HG03575 (cell line): Measurements from ENCODE around the gene UBE2N.
"Not testable (repeated sequence)": the region's sequence is repeated elsewhere in the genome, so short reads cannot be mapped to it uniquely, and the experiment has no call there.

Source experiments
- ATAC-seq: cut with Tn5 transposase; IDR thresholded peaks from one replicate; pipeline ENCODE4 v1.9.1; 2021; ENCODE audit not compliant: unreplicated experiment, insufficient number of reproducible peaks, low FRiP score; ENCODE audit errors: extremely low read depth

UBE2N gene

DNA sequence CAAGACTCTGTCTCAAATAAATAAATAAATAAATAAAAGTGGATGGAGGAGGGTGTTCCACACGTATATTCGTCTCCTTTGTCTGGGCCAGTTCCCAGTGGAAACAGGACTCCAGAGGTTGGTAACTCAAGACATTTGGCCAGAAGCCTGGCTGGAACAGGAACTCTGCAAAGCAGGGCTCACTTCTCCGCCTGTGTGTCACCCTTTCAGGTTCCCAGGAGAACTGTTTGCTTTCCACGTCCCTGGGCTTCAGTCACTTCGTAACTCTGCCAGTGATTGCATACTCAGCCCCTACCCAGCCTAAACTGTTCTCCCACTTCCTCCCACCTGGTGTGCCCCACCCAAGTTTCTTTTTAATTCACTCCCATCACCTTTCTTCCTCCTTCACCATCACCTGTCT, 7.0 kb upstream of the UBE2N start:
- ATAC-seq: no peak

DNA sequence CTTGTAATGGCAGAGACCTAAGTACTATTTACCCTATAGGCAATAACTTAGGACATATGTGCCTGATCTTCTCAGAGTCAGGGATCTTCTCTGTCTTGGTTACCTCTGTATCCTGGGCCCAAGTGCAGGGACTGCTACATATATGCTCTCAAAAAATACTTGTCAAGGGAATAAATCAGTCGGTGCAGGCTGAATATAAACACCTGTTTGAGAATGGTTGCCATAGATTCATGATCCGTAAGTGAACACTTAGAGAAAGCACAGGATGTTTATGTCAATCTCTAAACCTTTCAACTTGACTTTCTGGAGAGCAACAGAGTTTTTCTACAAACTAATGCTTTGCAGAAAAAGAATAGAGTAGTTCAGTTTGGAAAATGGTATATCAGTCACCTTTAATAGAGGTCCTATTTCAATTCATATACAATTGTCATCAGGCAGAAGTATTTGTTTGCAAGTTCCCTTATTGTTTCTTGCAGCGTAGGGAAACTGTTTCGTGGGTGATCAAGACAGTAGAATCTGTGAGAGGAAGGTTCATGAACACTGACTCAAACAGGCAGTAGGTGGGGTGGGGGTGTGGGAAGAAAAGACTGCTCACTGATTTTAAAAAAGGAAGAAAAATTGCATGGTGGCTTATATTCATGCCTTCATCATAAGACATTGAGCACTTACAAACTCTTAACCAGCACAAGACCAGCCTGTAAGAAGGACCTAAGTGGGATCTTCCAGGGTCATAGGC, 6.0 kb upstream of the UBE2N start:
- no peak for ATAC-seq

DNA sequence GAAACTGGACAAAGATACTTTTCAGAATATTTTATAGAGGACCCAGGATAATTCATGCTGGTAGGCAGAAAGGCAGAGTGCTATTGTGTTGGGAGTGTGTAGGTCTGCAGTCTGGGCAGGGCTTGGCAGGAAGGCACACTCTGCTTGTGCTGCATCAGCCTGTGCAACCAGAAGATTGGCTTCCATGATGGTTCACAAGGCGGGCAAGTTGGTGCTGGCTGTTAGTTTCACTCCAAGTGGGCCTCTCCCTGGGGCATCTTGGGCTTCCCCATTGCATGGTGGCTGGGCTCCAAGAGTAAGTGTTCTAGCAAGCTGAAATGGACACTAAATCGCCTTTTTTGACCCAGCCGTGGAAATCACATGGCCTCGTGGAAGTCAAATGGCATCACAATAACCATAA, 1.8 kb upstream of the UBE2N start:
- no peak for ATAC-seq

DNA sequence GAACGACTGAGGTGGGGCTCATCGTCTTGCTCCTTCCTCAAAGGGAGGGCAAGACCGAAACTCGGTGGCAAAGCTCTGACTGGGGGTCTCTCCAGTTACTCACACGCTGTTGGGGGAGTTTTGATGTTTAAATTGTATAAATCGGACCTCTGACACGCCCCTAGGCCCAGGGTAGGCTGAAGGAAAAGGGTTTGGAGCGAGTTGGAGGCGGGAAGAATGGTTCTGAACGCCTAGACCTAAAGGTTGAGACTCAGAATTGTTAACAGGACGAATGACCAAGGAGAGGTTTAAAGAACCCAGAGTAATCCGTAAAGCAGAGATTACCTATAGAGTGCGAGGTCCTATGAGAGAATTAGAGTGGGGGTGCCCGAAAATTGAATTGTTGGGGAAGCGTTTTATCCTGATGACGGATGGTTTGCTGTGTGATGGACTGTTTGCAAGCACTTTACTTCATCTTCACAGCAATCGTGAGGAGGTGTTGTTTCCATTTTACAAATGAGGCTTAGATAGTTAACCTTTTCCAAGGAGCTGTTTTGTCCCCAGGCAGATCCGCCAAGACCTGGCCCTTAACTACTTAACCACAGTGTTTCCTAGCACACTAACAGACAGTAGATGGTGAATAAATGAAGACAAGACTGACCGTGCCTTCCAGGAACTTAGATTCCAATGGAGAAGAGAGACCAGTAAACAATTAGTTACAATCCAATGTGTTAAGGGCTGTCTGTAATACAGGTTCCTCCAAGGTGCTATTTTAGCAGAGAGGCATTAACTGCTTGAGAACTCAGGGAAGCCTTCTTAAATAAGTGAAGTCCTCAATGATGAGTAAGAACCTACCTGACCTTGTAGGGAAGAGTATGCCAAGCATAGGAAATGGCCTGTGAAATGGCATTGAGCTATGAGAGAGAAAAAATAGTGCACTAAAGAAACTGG, 929 bp upstream of the UBE2N start:
- ATAC-seq: no peak

DNA sequence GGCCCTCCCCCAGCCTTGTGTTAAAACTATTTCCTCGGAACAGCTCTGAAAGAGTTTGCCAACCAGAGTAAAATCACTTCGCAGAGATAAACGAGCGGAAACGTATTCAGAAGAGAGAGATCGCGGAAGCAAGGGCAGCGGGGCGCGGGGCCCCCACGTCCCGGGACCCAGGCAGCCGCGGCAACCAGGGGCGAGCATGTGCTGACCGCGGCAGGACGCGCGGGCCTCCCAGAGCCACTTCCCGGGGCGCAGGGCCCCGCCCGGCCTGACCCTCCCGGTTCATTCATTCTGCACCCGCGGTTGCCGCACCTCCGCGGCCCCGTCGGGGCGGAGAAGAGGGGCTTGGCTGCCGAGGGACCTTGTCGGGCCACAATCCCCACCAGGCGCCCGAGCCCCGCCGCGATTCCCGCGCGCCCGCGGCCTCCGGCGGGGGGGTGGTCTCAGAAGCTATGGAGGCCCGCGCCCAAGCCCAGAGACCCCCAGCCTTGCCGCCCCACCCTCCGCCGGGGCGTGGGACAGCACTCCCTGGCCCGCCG, 598 bp downstream of the UBE2N start:
- ATAC-seq: no peak

DNA sequence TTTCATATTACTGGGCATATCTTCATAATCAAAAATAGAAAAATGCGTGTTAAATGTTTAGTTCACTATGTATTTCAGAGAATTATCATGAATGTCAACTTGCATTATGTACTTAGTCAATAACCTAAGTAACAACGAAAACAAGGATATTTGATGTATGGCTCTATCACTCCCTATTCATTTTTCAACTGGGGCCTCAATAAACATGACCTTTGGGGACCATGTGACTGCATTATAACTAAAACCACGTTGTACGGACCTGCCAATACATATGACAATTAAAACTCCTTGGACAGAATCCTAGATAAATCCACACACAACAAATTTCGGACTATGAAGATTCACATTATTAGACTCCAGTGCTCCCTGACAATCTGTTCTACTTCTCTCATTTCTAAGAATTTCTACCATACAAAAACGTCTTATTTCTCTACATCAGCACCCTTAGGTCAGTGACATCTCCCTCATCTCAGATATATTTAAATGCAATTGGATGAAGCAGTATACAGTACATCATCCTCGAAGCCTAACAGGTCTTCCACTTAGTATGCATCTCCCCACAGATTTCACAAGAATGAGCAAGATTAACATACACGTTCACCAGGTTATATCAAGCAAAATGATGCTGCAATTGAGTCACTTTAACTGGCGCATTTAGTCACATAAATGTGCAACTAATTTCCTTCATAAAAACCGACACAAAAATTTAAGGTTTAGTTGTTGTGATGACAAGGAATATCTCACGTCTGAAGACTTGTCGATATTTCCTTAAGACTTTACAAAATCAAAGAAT, 1.5 kb downstream of the UBE2N start:
- no peak for ATAC-seq

DNA sequence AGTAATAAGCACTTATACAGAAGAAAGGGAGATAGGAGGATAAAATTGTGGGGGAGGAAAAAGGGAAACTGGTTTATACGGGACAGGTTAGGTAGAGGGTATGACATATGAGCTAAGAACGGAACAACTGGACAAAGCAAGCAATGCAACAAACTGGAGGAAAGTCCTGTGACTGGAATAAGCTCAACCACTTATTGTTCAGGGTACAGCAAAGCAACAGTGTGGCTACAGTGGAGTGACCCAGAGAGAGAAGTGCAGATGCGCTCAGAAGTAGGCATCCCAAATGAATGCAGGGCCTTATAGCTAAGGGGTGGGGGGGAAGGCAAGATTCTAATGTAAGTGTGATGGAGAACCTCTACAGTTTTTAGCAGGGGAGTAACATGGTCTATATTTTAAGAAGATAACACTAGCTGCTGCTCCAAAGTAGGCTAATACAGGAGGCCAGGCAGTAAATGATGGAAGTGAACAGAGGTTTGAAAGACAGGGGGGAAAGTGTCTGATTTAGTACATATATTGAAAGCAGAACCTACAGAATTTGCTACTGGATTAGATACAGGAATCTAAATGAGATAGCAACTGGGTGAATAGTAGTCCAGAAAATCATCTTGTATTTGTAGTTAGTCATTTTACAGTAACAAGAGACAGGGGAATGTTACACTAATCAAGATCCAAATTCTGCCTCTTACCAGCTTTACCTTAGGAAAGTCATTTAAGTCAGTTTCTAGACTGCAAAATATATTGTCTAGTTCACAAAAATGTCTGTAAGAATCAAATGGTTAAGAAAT, 3.3 kb downstream of the UBE2N start:
- no peak for ATAC-seq

DNA sequence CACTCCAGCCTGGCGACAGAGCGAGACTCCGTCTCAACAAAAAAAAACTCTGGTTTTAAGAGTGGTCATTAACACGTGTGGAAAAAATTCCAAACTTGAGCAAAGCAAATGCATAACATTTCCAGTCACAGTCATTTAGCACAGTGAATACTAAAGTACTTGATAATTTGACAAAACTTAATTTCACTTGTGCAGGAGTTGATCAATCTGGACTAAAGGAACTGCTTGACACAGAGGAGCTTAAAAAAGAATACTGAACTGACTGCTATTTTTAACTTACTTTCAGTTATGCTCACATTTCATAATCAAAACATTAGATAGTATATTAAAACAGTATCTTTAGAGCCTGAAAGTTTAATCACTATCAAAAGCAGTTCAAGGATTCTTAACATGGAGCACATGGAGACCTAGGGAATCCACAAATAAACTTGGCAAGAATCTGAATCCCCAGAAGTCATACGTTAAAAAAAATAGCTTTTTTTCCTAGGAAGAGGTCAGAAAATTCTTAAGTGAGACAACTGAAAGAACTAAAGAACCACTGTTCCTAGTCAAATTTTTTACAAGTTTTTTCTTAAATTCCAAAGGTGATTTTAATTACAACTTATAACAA, 7.4 kb downstream of the UBE2N start:
- no peak for ATAC-seq

DNA sequence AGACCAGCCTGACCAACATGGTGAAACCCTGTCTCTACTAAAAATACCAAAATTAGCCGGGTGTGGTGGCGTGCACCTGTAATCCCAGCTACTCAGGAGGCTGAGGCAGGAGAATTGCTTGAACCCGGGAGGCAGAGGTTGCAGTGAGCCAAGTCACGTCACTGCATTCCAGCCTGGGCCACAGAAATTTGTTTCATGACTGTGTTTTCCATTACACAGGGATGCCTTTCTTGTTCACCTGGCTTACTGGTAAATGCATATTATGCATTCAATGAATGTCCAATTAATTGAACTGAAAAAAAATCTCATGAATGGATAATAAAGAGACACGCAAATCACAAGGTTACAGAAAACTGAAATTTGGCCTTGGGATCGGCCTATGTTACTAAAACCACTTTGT, 9.7 kb downstream of the UBE2N start:
- not testable (repeated sequence) for ATAC-seq

DNA sequence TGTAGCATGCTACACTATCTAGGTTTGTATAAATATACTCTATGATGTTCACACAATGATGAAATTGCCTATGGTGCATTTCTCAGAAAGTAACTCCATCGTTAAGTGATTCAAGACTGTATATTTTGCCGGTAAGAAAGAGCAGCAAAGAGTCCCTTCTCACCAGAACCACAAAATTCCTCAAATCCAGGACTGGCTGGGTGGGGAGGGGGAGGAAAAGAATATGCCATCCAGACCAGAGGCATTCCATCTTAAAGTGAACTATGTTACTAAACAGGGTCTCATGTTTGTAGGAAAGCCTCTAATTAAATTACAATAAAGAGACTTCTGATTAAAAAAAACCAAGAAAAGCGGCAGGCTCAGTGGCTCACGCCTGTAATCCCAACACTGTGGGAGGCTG, 11.5 kb downstream of the UBE2N start:
- no peak for ATAC-seq

DNA sequence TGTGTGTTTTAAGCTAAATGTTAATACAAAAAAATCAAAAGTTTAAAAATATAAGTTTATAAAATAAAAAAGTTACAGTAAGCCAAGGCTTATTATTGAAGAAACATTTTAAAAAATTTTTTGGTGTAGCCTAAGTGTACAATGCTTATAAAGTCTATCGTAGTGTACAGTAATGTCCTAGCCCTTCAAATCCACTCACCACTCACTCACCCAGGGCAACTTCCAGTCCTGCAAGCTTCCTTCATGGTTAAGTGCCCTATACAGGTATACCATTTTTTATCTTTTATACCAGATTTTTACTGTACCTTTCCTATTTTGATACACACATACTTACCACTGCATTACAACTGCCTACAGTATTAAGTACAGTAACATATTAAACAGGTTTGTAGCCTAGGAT, 11.9 kb downstream of the UBE2N start:
- ATAC-seq: no peak

DNA sequence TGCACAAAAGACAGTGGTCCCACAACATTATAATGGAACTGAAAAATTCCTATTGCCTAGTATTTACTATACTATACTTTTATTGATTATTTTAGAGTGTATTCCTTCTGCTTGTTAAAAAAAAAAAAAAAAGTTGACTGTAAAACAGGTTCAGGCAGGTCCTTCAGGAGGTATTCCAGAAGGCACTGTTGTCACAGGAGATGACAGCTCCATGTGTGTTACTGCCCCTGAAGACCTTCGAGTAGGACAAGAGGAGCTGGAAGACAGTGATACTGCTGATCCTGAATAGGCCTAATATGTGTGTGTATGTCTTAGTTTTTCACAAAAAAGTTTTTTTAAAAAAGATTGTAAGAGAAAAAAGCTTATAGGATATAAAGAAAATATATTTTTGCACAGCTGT, 12.3 kb downstream of the UBE2N start:
- ATAC-seq: no peak

DNA sequence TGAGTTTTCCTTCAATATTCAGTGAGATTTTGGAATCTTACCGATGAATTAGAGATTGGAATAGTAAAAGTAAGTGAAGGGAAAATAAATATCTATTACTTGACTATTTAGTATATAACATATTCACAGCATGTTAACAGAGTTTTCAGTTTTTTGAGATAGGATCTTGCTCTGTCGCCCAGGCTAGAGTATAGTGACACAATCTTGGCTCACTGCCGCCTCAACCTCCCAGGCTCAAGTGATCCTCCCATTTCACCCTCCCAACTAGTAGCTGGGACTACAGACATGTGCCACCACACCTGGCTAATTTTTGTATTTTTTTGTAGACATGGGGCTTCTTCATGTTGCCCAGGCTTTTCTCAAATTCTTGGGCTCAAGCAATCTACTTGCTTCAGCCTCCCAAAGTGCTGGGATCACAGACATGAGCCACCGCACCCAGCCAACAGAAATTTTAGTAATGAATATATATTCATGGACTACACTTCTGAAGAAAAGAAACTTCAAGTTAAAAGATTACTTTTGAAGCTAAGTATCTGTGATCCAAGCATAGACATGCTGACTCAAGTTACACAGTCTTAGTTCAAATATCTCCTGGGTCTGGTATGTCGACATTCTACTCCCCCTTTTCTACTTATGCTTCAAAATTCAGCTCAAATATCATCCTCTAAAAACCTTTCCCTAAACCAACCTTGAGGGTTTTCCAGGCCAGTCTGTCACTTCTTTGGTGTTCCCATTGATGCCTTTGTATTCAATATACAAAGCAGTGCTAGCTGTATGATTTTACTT, 13.8 kb downstream of the UBE2N start:
- no peak for ATAC-seq

DNA sequence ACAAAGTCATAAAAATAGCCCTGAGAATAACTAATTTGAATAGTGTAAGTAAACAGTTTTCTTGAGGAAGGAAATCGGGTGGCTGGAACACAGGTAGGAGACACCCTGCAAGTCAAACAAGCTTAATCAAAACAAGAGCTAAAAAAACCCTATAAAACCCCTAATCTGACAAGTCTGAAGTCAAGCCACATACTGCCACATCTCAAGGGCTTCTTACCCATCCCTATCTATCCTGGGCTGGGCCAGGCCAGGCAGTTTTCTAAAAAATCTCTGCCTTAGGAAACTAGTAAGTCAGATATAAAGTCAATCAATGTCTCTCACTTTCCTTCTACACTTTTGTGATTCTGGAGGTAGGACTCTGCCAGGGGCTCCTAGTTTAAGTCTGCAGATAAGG, 15.3 kb downstream of the UBE2N start:
- no peak for ATAC-seq

DNA sequence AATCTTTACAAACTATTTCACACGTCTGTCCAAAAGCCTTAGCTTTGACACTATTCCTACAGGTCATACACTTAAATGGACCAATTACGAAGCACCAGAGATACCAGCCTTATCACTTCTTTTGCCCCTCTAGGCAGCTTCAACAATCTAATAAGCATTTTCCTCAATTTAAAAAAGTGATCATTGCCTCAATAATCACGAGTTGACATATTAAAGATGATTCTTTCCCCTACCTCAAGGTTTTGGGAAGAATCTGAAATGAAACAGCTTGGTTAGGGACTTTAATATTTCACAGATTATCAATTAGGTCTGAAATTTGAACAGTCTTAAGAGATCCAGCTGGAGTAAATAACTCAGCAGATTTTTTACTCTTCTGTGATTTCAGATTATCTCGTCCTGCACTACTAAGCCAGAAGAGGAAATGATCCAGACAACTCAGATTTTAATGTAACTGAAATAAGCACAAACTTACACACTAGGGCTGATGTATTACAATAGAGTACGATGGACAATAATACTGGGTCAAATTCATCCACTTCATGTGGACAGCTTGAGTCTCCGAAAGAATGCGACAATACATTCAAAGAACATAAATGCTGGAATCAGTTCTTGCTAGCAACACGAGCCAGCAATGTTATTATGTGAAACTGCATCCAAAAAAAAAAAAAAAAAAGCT, 15.9 kb downstream of the UBE2N start:
- ATAC-seq: no peak

DNA sequence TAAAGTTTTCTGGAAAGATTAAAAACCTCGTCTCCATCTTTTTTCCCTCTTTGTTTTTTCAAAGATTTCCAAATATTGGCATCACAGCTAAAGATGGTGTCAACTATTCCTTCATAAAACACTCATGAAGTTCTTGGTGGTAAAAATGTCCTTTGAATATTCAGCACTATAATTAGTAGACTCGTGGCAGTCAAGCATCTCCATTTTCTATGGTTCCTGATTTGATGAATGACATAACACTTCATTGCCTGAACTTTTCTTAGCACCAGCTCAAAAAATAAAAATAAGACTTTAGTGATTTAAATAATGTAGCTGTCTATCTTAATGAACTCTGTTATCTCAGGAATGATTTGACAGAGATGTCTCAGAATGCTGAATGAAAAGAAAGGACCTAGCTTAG, 19.7 kb downstream of the UBE2N start:
- no peak for ATAC-seq

DNA sequence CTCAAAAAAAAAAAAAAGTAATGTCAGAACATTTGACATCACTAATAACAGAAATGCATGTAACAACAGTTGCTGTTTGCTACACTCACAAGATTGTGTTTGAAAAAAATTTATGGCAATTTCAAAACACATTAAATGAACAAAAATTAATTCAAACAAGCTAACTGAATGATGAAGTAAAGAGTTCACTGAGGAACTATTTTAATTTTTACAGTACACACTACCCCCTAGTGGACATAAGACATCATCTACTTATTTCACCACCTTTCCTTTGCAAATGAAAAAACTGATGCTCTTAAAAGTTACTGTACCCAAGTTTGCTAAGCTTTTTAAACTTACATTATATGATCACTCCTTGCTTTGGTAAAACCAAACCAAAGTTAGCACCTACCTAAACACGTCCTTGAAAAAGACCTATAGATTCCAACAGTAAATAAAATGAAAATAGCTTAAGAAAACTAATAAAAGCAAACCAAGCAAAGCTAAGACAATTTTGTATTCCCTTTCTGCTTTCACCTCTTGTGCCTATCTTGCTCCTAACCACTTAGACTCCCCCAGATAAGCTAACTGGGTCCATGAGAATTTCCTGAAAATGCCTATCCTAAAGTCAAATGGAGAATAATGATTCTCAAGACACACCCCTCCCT, 22.2 kb downstream of the UBE2N start:
- ATAC-seq: no peak
